ENCODE measurements around the gene RILPL2.
"Not testable (repeated sequence)": the region's sequence is repeated elsewhere in the genome, so short reads cannot be mapped to it uniquely, and the experiment has no call there.

The RILPL2 gene

GRCh38 chr12:123433615-123434014 lies 2.9 kb downstream of the RILPL2 start:
- DNase-seq (ENCODE audit: insufficient read length, low spot score) (no peak), FAIRE-seq (no peak)
- no peak for TF ChIP-seq CTCF (IDR thresholded peaks at IDR 0.05; ENCODE audit: insufficient read depth, missing control alignments)

DNA sequence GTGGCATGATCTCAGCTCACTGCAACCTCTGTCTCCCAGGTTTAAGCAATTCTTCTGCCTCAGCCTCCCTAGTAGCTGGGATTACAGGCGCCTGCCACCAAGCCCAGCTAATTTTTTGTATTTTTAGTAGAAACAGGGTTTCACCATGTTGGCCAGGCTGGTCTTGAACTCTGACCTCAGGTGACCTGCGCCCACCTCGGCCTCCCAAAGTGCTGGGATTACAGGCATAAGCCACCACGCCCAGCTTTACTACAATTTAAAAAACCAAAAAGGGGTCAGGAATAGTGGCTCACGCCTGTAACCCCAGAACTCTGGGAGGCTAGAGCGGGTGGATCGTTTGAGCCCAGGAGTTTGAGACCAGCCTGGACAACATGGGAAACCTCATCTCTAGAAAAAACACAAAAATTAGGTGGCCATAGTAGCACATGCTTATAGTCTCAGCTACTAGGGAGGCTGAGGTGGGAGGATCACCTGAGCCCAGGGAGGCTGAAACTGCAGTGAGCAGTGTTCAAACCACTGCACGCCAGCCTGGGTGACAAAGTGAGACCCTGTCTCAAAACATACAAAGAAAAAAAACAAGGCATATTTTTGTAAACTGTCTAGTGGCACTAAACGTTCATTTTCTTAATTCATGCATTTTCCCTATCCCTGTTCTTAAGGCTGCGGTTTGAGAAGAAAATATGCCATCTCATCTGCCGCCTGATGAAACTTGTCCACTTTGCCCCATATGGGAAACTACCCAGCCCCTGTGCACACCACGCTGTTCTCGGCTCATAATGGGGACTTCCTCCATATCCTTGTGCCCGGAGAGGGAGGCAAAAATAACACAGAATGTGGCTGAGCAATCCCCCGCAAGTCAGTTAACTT lies 4.3 kb downstream of the RILPL2 start:
- not testable (repeated sequence) for FAIRE-seq; DNase-seq (ENCODE audit: insufficient read length, low spot score)

- FAIRE-seq: not testable (repeated sequence)
Observed at GRCh38 chr12:123429101-123429500, 7.4 kb downstream of the RILPL2 start.

GRCh38 chr12:123428591-123428990 lies 7.9 kb downstream of the RILPL2 start:
- DNase-seq (ENCODE audit: insufficient read length, low spot score) (no peak), FAIRE-seq (no peak)
- no peak for TF ChIP-seq CTCF (IDR thresholded peaks at IDR 0.05; ENCODE audit: insufficient read depth, missing control alignments)

More at GRCh38 chr12:123429101-123429500, 7.4 kb downstream of the RILPL2 start:
- DNase-seq (ENCODE audit: insufficient read length, low spot score): not testable (repeated sequence)

DNA sequence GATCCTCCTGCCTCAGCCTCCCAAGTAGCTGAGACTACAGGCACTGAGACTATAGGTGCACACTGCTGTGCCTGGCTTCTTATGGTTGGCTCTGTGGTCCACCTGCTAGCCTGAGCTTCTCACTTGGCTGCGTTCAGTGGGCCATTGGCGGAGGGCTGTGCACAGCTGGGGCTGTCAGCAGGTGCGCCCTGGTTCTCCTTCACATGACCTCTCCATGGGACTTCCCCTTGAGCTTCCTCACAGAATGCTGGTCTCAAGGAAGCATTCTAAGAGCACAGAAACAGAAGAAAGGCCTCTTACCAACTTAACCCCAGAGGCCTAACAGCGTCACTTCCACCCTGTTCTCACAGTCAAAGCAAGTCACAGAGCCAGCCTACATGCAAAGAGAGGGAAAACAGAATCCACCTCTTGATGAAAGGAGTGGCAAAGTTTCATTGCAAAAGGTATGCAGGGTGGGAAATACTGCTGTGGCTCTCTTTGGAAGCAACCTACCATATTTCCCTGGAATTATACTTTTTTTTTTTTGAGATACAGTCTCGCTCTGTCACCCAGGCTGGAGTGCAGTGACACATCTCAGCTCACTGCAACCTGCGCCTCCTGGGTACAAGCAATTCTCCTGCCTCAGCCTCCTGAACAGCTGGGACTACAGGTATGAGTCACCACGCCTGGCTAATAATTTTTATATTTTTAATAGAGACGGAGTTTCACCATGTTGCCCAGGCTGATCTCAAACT lies 9.3 kb downstream of the RILPL2 start:
- DNase-seq (ENCODE audit: insufficient read length, low spot score): no peak
- no peak for TF ChIP-seq CTCF (IDR thresholded peaks at IDR 0.05; ENCODE audit: insufficient read depth, missing control alignments)

GRCh38 chr12:123421314-123421713 lies 15.2 kb downstream of the RILPL2 start:
- FAIRE-seq: no peak
- no peak for DNase-seq (ENCODE audit: insufficient read length, low spot score)
- TF ChIP-seq CTCF (IDR thresholded peaks at IDR 0.05; ENCODE audit: insufficient read depth, missing control alignments): no peak

More for the DNA sequence above, 9.3 kb downstream of the RILPL2 start:
- no peak for FAIRE-seq

DNA sequence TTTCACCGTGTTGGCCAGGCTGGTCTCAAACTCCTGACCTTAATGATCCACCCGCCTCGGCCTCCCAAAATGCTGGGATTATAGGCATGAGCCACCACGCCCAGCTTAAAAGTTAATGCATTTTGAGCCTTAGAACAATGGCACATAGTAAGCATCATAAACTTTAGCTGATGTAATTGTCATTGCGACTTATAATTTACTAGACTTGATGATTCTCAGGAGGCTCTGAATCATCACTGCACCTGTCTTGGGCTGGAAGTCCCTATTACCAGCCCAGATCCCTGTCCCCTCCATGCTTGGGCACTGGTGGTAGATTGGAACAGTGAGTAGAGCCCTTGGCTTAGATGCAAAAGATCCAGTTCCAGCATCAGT lies 26.5 kb downstream of the RILPL2 start:
- DNase-seq (ENCODE audit: insufficient read length, low spot score) (no peak), FAIRE-seq (no peak)

DNA sequence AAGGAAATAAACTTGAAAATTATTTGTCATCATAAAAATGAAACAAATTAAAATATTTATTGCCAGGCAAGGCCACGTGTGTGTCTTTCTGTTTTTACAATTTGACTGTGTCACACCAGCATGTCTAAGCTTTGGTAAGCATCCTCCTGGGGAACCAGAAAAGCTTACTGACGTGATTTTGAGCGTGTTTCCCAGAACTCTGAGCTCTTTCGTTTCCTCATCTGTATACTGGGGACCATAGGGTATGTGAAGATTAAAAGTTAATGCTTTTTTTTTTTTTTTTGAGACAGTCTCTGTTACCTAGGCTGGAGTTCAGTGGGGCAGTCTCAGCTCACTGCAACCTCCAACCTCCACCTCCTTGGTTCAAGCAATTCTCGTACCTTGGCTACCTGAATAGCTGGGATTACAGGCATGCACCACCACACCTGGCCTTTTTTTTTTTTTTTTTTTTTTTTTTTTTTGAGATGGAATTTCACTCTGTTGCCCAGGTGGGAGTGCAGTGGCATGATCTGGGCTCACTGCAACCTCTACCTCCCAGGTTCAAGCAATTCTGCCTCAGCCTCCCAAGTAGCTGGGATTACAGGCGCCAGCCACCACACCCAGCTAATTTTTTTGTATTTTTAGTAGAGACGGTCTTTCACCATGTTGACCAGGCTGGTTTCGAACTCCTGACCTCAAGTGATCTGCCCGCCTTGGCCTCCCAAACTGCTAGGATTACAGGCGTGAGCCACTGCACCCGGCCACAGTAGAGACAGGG lies 27.0 kb downstream of the RILPL2 start:
- not testable (repeated sequence) for DNase-seq (ENCODE audit: insufficient read length, low spot score); FAIRE-seq

More for the DNA sequence above, 26.5 kb downstream of the RILPL2 start:
- TF ChIP-seq CTCF (IDR thresholded peaks at IDR 0.05; ENCODE audit: insufficient read depth, missing control alignments): no peak

DNA sequence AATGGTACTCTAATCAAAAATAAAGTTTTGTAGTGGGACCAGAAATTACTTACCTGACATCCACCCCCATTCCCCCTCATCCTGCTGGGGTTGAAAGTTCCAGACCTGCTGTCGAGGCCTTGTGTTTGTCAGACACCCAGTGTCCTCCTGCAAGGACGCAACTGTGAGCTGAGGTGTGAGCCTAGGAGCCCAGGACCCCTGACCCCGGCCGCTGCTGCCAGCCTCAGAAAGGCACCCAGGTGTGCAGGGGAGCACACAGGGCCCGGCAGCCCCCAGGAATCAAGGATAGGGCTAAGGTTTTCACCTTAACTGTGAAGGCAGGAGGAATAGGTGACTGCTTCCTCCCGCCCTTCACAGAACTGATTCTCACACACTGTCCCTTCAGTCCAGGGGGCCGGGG lies 27.9 kb downstream of the RILPL2 start:
- FAIRE-seq; DNase-seq (ENCODE audit: insufficient read length, low spot score): not testable (repeated sequence)

- not testable (repeated sequence) for FAIRE-seq; DNase-seq (ENCODE audit: insufficient read length, low spot score)
Observed at GRCh38 chr12:123407934-123408333, 28.6 kb downstream of the RILPL2 start.

- FAIRE-seq (peak; percentile 69), DNase-seq (ENCODE audit: insufficient read length, low spot score) (peak; percentile 69)
Observed at GRCh38 chr12:123407269-123407668, 29.2 kb downstream of the RILPL2 start.

Data from D721Med (cell line).